HG03175 (cell line): ENCODE results near the gene RMDN3.

Experiments used
- ATAC-seq: cut with Tn5 transposase; IDR thresholded peaks from one replicate; pipeline ENCODE4 v1.9.1; 2021; ENCODE audit warnings: mild to moderate bottlenecking, moderate library complexity; ENCODE audit not compliant: unreplicated experiment

The RMDN3 gene

DNA sequence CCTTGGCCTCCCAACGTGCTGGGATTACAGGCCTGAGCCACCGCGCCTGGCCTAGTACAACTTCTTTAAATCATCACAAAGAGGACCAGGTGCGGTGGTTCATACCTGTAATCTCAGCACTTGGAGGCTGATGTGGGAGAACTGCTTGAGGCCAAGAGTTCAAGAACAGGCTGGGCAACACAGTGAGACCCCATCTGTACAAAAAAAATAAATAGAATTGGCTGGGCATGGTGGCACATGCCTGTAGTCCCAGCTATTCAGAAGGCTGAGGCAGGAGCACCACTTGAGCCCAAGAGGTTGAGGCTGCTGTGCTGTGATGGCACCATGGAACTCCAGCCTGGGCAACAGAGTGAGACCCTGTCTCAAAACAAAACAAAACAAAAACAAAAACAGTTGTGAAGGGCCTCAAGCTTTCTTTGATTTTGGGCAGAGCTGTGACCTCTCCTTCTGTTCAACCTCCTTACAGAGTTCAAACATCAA, 5.9 kb downstream of the RMDN3 start:
- ATAC-seq = no peak

DNA sequence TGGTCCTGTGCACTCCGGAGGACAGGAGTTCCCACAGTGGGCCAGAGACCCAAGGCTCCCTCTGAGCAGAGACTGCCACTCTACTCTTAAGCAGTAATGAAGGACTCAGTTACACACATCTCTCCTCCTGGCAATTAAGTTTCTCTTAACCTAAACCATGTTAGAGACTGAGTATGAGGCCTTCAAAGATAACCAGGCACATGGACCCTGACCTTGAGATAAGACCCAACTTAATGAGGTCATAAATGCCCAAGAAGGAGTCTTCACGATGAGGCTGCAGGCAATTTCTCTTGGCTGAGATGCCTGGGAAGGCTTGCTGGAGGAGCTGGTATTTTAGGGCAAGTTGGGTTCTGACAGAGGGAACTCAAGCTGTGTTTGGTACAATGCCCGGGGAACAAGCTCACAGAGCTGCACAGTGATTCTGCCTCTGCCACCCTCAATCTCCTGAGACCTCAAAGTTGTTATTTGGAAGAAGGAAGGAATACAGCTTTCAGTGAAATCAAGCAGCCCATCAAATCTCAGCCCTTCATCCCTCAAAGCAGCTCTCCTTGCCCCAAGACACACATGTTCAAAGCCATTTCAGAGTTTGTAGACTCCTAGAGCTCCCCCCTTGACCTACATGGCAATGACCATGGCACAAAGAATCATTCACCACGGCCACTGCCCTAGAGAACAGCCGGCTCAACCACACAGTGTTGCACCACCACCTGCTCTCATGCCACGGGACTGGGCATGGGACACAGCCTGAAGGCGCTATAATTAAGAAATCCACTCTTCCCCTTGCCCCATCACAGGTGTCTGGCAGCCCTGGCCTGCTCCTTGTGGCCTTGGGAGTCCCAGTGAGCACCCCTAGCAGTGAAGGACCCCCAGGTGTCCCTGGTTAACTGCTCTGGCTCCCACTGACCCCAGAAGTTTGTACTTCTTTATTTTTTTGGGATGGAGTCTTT, 7.1 kb downstream of the RMDN3 start:
- ATAC-seq = no peak

DNA sequence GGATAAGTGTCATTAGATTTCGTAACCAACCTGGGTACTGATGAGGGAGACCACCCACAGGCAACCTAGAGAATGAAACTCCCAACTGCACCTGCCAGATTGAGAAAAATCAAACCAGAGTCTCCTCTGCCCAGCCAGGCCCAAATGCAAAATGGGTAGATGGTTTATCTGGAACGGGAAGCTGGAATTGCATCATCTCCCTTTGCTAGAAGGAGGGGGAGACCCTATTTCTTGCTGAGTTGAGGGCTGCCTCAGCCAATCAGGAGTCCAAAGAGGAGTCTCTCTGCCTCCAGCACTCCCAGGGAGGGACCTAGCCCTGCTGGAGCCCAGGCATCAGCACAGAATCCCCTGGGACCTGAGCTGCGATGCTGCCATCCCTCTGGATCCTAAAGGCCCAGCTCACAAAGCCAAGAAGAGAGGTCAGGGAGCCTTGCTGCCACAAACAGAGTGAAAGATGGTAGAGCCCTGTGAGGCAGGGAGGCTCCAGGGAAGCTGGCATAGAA, 8.1 kb downstream of the RMDN3 start:
- ATAC-seq = no peak

DNA sequence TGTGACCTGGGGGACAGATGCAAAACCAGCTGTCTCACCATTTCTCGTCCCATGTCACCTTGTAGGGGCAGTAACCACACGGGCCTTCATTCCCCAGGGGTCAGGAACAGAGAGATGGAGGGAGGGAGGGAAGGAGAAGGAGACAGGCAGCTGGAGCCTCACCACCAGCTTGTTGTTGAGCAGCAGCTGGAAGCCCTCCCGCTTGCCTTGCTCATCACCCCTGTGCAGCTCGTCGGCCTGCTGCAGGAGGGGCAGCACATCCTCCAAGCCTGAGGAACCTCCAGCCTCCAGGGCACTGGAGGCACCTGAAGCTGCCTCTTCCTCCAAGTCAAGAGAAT, 10.3 kb downstream of the RMDN3 start:
- ATAC-seq = no peak

DNA sequence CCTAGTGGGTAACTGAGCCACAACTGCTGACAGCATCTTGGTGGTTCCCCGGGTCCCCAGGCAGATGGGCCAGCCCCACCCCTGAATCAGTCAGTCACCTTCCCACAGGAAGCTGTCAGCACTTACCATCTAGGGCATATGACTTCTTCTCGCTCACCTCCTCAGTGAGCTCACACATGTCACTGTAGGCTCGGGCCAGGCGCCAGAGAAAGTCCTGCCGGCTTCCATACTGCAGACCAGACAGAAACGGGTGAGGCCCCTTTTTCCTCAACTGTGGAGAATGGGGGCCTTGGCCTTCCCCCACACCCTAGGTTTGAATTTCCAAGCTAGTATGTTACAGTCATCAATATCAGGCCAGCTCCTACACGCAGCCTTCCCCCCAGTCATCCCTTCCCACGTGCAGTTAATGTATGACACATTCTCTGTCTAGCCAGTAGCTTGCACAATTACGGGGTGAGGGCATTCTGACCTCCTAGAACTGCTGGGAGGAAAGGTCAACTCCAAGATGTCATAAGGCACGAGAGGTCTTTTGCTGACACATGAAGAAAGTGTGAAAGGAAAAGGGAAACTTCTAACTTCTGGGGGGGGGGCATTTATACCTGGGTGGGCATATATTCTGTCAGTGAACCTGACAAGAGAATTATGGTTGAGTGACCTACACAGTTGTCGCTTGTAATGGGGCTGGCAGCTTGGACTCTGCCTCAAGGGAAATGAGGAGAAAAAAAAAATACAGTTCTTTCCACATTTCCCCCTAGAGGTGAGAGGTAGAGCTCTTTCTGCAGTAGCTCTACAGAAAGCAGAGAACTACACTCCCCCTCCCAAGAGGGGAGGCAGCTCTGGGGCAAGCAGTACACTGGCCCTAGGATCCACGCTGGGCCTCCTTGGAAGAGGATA, 10.9 kb downstream of the RMDN3 start:
- ATAC-seq = no peak

DNA sequence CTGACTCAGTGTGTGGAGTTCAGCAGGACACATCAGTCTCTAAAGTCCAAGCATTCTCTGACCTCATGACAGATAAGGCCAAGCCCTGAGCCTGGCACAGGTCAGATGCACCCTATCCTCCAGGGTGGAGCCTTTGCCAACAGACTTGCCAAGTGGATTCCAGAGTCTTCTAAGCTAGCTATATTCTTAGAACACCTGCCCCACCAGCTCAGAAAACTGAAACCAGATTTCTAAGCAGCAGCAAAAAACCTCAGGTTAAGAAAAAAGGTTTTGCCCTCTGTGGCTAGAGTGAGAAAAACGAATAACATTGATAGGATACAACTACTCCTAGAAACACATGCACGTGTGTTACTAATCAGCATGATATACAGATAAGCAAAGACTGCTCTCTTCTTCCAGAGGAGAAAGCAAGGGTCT, 11.6 kb downstream of the RMDN3 start:
- ATAC-seq = no peak

DNA sequence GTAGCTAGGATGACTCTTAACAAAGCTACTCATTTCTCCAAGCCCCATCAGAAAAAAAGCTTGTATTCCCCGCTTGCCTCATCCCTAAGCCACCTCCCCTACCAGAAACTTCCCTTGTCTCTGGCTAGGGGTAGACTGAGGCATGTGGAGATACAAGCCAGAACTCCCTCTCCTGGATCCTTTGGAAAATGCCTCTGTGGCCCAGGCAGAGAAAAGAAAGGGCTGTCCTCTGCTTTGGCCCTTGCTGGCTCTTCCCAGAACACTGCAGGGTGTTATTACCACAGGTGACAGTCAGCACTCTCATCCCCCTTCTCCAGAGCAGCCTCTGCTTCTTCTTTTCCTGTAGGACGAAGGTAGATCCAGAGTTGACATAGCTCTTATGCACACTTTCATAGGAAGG, 15.2 kb downstream of the RMDN3 start:
- no peak for ATAC-seq

DNA sequence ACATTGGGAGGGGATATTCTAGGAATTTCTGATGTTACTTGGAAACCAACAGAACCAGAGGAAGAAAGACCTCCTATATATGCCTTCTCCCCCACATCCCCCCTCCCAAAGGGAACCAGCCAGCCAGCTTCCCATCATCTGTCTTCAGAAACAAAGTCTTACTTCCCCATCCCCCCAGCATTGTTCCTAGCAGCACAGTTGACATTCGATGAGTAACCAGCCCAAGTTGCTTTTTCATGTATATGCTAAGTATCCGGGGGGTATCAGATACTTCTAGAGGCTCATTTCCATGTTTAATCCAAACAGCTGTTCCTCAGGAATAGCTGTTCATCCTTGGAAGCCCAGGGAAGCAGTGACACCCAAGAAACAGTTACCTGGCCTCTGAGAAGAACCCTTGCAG, 16.0 kb downstream of the RMDN3 start:
- no peak for ATAC-seq

DNA sequence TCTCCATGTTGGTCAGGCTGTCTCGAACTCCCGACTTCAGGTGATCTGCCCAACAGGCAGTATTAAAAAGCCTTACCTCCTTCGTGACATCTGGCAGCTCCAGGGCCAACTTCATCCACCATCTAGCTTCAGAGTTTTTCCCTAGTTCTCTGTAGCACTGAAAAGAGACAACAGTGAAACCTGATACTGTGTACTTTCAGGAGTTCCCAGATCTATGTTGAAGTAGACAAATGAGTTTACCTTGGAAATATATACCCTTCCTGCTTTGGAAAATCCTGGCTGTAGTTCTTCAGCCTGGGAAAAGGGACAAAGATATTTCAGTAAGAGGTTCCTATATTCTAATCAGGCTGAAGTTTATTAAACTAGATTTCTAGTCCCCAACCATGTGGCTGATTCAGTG, 18.0 kb downstream of the RMDN3 start:
- ATAC-seq = no peak

DNA sequence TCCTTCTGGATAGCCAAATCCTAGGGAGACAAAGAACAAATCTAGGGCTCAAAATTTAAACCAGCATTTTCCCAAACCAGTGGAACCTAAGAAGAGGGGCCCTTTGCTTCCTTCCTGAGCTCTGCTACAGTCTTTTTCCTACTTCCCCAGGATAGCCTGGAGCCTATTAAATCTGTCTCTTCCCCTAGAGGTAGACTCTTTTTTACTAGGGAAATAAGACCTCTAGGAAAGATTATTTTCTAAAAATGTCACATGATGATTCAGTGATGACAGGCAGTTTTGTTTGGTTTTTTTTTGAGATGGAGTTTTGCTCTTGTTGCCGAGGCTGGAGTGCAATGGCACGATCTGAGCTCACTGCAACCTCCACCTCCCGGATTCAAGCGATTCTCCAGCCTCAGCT, 18.5 kb downstream of the RMDN3 start:
- ATAC-seq = no peak

DNA sequence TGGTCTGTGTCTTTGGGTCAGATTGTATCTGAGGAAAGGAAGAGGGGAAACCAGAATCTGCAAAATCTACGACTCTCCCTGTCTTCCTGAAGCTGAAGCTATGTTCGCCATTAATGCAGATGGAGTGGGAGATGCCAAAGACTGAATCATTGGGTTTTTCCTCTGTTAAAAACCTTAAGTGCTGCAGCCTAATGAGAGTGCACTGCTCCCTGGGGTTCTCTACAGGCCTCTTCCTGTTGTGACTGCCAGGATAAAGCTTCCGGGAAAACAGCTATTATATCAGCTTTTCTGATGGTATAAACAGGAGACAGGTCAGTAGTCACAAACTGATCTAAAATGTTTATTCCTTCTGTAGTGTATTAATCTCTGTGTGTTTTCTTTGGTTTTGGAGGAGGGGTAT, 24.0 kb downstream of the RMDN3 start:
- ATAC-seq = no peak

DNA sequence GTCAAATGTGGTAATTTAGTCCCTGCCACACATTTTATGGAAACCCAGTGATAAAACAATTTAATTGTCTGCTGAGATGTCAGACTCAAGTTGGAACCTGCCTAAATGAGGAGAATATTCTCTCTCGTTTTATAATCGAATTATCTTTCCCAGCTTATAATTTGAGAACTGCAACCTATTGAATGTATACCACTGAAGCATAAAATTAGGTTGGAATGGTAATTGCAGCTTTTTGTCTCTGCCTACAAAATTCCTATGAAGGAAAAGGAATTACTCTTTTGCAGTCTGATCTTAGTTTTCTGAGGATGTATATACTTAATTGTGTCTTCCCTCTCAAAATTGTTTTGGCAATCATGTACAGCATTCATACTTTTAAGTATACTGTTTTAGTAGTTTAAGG, 31.1 kb downstream of the RMDN3 start:
- no peak for ATAC-seq

DNA sequence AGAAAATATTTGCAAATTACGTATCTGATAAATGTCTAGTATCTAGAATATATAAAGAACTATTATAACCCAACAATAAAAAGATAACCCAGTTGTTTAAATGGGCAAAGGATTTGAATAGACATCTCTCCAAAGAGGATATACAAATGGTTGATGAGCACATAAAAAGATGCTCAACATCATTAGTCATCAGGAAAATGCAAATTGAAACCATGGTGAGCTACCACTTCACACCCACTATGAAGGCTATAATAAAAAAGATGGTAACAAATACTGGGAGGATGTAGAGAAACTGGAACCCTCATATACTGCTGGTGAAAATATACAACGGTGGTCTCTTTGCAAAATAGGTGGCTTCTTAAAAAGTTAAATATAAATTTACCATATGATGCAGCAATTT, 32.1 kb downstream of the RMDN3 start:
- no peak for ATAC-seq

DNA sequence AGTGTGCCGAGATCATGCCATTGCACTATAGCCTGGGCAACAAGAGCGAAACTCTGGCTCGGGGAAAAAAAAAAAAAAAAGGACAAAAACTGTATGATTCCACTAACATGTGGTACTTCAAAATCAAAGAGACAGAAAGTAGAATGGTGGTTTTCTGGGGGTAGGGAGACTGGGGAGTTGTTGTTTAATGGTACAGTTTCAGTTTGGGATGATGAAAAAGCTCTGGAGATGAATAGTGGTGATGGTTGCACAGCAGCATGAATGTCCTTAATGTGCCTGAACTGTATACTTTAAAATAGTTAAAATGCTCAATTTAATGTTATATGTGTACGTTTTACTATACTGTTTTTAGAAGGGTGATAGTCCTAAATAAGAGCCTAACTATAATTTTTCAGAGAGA, 32.7 kb downstream of the RMDN3 start:
- no peak for ATAC-seq

DNA sequence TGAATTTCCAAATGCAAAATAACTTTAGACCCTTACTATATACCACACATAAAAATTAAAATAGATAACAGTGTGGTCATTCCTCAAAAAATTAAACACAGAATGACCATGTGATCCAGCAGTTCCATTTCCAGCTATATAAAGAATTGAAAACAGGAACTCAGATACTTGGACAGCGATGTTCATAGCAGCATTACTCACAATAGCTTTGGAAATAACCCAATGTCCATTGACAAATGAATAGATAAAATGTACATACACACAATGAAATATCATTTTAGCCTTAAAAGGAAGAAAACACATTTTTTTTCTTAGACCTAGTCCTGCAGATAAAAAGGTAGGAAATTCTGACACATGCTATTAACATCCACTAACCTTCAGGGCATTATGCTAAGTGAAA, 33.4 kb downstream of the RMDN3 start:
- no peak for ATAC-seq

DNA sequence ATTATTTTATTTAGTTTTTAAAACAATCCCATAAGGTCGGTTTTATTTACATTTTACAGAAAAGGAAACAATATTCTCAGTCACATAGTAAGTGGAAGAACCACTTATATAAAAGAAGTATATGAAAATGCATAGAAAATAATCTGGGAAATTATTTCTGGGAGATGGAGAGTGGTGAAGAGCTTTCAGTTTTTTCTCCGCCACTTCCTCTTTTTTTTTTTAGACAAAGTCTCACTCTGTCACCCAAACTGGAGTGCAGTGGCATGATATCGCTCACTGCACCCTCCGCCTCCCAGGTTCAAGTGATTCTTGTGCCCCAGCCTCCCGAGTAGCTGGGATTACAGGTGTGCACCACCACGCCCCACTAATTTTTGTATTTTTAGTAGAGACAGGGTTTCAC, 38.9 kb downstream of the RMDN3 start:
- ATAC-seq = no peak

DNA sequence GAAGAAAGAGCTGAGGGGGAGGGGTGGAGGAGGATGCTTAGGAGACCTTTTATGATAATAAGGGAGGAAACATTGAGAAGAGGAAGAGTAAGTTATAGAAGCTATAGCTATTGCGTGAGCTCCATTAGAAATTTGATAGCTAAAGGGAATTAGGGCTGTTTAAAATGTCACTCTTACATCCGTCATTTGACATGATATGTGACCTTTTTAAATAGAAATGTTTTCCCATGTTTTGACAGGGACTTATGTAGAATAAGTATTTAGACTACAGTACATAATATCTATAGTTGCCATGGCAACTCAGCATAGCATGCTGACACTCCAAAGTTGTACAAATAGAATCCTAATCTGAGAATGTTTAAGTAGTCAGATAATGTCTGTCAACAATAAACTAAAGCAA, 40.9 kb downstream of the RMDN3 start:
- no peak for ATAC-seq

DNA sequence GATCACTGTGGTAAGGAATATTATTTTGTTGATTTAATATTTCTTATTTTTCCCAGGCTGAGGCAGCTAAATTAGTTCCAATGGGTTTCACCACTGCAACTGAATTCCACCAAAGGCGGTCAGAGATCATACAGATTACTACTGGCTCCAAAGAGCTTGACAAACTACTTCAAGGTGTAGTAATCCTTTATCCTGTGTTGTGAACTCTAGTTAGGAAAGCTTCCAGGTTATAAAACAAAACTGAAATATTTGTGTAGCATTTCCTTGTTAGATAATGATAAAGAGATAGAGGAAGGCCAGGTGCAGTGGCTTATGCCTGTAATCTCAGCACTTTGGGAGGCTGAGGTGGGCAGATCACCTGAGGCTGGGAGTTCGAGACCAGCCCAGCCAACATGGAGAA, 48.9 kb downstream of the RMDN3 start:
- no peak for ATAC-seq

DNA sequence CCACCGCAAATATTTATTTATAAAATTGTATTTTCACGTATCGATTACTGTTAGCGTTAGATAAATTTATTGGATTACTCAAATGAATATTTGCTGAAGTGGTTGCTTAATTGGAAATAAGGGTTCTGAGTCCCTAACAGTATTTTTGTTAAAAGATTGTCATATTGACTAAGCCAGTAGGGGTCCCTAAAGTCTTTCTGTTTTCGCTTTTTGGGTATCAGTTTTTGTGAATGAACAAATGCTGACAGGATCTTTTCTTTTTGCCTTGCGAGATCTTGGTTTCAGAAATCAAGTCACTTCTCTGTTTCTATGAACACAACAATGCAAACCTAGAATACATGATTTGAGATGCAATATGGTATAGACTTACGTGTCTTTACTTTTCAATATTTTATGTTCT, 53.0 kb downstream of the RMDN3 start:
- ATAC-seq = no peak

DNA sequence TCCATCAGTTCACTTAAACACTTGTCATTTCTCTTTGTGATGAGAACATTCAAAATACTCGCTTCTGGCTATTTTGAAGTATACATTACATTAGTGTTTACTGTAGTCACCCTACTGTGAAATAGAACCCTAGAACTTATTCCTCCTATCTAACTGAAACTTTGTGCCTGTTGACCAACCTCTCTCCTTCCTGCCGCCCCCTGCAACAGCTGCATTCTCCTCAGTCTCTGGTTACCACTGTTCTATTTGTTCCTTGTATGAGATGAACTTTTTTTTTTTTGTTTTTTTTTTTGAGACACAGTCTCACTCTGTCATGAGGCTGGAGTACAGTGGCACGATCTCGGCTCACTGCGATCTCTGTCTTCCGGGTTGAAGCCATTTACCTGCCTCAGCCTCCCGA, 57.1 kb downstream of the RMDN3 start:
- no peak for ATAC-seq

DNA sequence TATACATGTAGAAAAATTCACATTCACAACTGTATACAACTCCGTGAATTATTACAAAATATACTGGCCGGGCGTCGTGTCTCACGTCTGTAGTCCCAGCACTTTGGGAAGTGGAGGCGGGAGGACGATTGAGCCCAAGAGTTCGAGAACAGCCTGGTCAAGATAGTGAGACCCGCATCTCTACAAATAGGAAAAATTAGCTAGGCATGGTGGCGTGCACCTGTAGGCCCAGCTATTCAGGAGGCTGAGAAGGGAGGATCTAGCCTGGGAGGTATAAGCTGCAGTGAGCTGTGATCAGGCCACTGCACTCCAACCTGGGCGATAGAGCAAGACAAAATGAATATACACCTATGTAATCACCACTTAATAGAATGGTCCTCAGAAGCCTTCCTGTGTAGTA, 58.8 kb downstream of the RMDN3 start:
- ATAC-seq = no peak

DNA sequence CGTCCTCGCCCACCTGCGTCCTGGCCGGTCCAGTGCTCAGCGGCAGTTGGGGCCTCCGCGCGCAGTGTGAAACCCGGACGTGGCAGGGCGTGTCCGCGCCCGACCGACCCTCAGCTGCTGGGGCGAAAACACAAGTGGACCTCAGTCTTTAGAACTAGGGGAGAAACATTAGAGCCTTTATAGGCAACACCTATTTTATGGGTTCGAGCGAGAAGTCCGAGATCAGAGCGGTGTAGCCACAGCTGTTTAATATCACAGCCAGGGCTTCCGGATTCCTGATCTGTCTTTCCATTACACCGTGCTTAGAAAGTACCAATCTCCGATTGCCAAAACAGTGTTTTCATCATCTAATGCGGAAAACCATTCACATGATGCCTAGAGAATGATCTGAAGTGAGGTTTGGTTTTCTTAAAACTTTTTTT, 59.6 kb downstream of the RMDN3 start:
- ATAC-seq = no peak
